Activated T-helper 2 cell treated with anti-CD3 and anti-CD28 coated beads, Interferon-gamma antibody, Interleukin-2, Interleukin-4, amounts not matched to agents 10 μg/mL and 5 μg/mL and 100 μg/mL, durations not matched to agents 14 hours and 24 hours and 36 hours (primary cell): ENCODE results near the gene WNT9B. TPM values are rescaled to one million over a fixed set of nuclear protein-coding genes. Genes with fewer than 3 reads are reported as not detected.
A peak's percentile ranks its signal among the peaks of the same experiment; 100 is the strongest.

Experiments
- DNase-seq: peaks from one replicate; pipeline ENCODE4 v3.0.0; 2021; ENCODE audit warnings: low spot score
- H3K27ac Mint-ChIP-seq: one replicate; pipeline ENCODE4 v1.8.0; 2021; ENCODE audit warnings: mixed read lengths
- H3K27me3 Mint-ChIP-seq: one replicate; pipeline ENCODE4 v1.8.0; 2021; ENCODE audit warnings: low read depth, mixed read lengths
- H3K36me3 Mint-ChIP-seq: one replicate; pipeline ENCODE4 v1.8.0; 2021; ENCODE audit warnings: low read depth, mixed read lengths
- H3K4me1 Mint-ChIP-seq: one replicate; pipeline ENCODE4 v1.8.0; 2021; ENCODE audit warnings: low read depth, mixed read lengths
- H3K4me3 Mint-ChIP-seq: one replicate; pipeline ENCODE4 v1.8.0; 2021; ENCODE audit warnings: low read depth, mild to moderate bottlenecking, moderate library complexity, mixed read lengths
- H3K9me3 Mint-ChIP-seq: one replicate; pipeline ENCODE4 v1.8.0; 2021; ENCODE audit warnings: mixed read lengths
- intact Hi-C: fragments of 100-400 bp; cut with micrococcal nuclease; formaldehyde crosslinking; loops from one replicate; pipeline ENCODE4 v1.15.1; 2023
- total RNA-seq: library from RNA; stranded (reverse); gene quantifications from 2 replicates; pipeline ENCODE4 v1.2.3, GENCODE V29; 2022

Gene WNT9B
- not detected in 2 replicates for total RNA-seq

GRCh38 chr17:46851029-46851741, at the start of gene WNT9B:
TSS of gene WNT9B (plus strand) at chr17:46851583. CDS start at chr17:46851639, 56 bp downstream.
- DNase-seq: no peak
- no peaks in the 10 kb centered on the region for H3K36me3 Mint-ChIP-seq
- H3K27me3 Mint-ChIP-seq: peaks cover 69% of the 10 kb centered on the region
- no peak within 1 kb of the TSS for H3K27ac Mint-ChIP-seq
- intact Hi-C loops: no loop called here
- H3K4me1 Mint-ChIP-seq: no peaks in the 10 kb centered on the region
- H3K9me3 Mint-ChIP-seq: no peaks in the 10 kb centered on the region
- no peak within 1 kb of the TSS for H3K4me3 Mint-ChIP-seq

GRCh38 chr17:46802800-46803199, 48.6 kb upstream of the WNT9B start:
- Mint-ChIP-seq H3K9me3 (no peaks in the 10 kb centered on the region), H3K36me3 (no peaks in the 10 kb centered on the region), H3K4me3 (no peak overlapping the region), H3K4me1 (no peaks in the 10 kb centered on the region), H3K27ac (no peak overlapping the region), H3K27me3 (no peaks in the 10 kb centered on the region)
- intact Hi-C loops: no loop called here
- no peak for DNase-seq

GRCh38 chr17:46803544-46803943, 47.8 kb upstream of the WNT9B start:
- intact Hi-C loops: no loop called here
- H3K27ac Mint-ChIP-seq: no peak overlapping the region

GRCh38 chr17:46805771-46806170, 45.6 kb upstream of the WNT9B start:
- intact Hi-C loops: no loop called here
- Mint-ChIP-seq H3K9me3 (no peaks in the 10 kb centered on the region), H3K36me3 (no peaks in the 10 kb centered on the region)

More at GRCh38 chr17:46803544-46803943, 47.8 kb upstream of the WNT9B start:
- Mint-ChIP-seq H3K27me3 (peaks cover 1% of the 10 kb centered on the region), H3K4me3 (no peak overlapping the region), H3K4me1 (no peaks in the 10 kb centered on the region), H3K36me3 (no peaks in the 10 kb centered on the region), H3K9me3 (no peaks in the 10 kb centered on the region)
- DNase-seq: no peak

GRCh38 chr17:46809110-46809571, 42.2 kb upstream of the WNT9B start:
- no peaks in the 10 kb centered on the region for H3K36me3 Mint-ChIP-seq
- no peaks in the 10 kb centered on the region for H3K9me3 Mint-ChIP-seq
- H3K27ac Mint-ChIP-seq: no peak overlapping the region
- H3K4me3 Mint-ChIP-seq: no peak overlapping the region
- H3K4me1 Mint-ChIP-seq: no peaks in the 10 kb centered on the region
- intact Hi-C loops: no loop called here
- H3K27me3 Mint-ChIP-seq: peaks cover 19% of the 10 kb centered on the region
- no peak for DNase-seq

More at GRCh38 chr17:46805771-46806170, 45.6 kb upstream of the WNT9B start:
- H3K27me3 Mint-ChIP-seq: peaks cover 2% of the 10 kb centered on the region
- H3K4me3 Mint-ChIP-seq: no peak overlapping the region
- no peaks in the 10 kb centered on the region for H3K4me1 Mint-ChIP-seq
- no peak overlapping the region for H3K27ac Mint-ChIP-seq
- DNase-seq: no peak

GRCh38 chr17:46810837-46811236, 40.5 kb upstream of the WNT9B start:
- no peaks in the 10 kb centered on the region for H3K9me3 Mint-ChIP-seq
- no peak for DNase-seq
- no peak overlapping the region for H3K4me3 Mint-ChIP-seq
- no peak overlapping the region for H3K27ac Mint-ChIP-seq
- intact Hi-C loops: no loop called here
- H3K27me3 Mint-ChIP-seq: peaks cover 22% of the 10 kb centered on the region
- H3K4me1 Mint-ChIP-seq: no peaks in the 10 kb centered on the region
- no peaks in the 10 kb centered on the region for H3K36me3 Mint-ChIP-seq

GRCh38 chr17:46811978-46812583, 39.3 kb upstream of the WNT9B start:
- intact Hi-C loops: no loop called here
- Mint-ChIP-seq H3K27me3 (peaks cover 34% of the 10 kb centered on the region), H3K4me3 (no peak overlapping the region), H3K36me3 (no peaks in the 10 kb centered on the region), H3K4me1 (no peaks in the 10 kb centered on the region), H3K9me3 (no peaks in the 10 kb centered on the region), H3K27ac (no peak overlapping the region)
- DNase-seq: no peak

GRCh38 chr17:46812624-46813318, 38.6 kb upstream of the WNT9B start:
- H3K4me1 Mint-ChIP-seq: peaks cover 2% of the 10 kb centered on the region
- H3K9me3 Mint-ChIP-seq: no peaks in the 10 kb centered on the region
- no peaks in the 10 kb centered on the region for H3K36me3 Mint-ChIP-seq
- peaks cover 41% of the 10 kb centered on the region for H3K27me3 Mint-ChIP-seq
- DNase-seq: no peak
- no peak overlapping the region for H3K4me3 Mint-ChIP-seq
- intact Hi-C loops: no loop called here
- H3K27ac Mint-ChIP-seq: no peak overlapping the region

GRCh38 chr17:46813920-46814319, 37.5 kb upstream of the WNT9B start:
- Mint-ChIP-seq H3K9me3 (no peaks in the 10 kb centered on the region), H3K4me1 (peaks cover 2% of the 10 kb centered on the region), H3K27ac (no peak overlapping the region), H3K27me3 (peaks cover 46% of the 10 kb centered on the region), H3K36me3 (no peaks in the 10 kb centered on the region), H3K4me3 (no peak overlapping the region)
- intact Hi-C loops: no loop called here
- no peak for DNase-seq

- Mint-ChIP-seq H3K27ac (no peak overlapping the region), H3K4me3 (no peak overlapping the region), H3K4me1 (peaks cover 2% of the 10 kb centered on the region), H3K27me3 (peaks cover 50% of the 10 kb centered on the region), H3K36me3 (no peaks in the 10 kb centered on the region), H3K9me3 (no peaks in the 10 kb centered on the region)
- intact Hi-C loops: no loop called here
- DNase-seq: no peak
Observed at GRCh38 chr17:46814446-46814845, 36.9 kb upstream of the WNT9B start.

- Mint-ChIP-seq H3K27ac (no peak overlapping the region), H3K4me3 (no peak overlapping the region), H3K4me1 (peaks cover 2% of the 10 kb centered on the region), H3K9me3 (no peaks in the 10 kb centered on the region), H3K36me3 (no peaks in the 10 kb centered on the region), H3K27me3 (peaks cover 60% of the 10 kb centered on the region)
- DNase-seq: no peak
- intact Hi-C loops: loop anchor here (5.0 kb wide), 1 partner anchor 43 kb away; no protein-coding TSS in a partner anchor
Observed at GRCh38 chr17:46815474-46816353, 35.7 kb upstream of the WNT9B start.

- Mint-ChIP-seq H3K36me3 (no peaks in the 10 kb centered on the region), H3K4me1 (peaks cover 2% of the 10 kb centered on the region), H3K27ac (no peak overlapping the region), H3K4me3 (peak overlapping the region; percentile 30), H3K27me3 (peaks cover 75% of the 10 kb centered on the region), H3K9me3 (no peaks in the 10 kb centered on the region)
- intact Hi-C loops: loop anchor here (5.0 kb wide), 1 partner anchor 45 kb away; no protein-coding TSS in a partner anchor
- no peak for DNase-seq
Observed at GRCh38 chr17:46817151-46817900, 34.1 kb upstream of the WNT9B start.
